Measurements from ENCODE around the gene PDCD1. TPM values are rescaled to one million over a fixed set of nuclear protein-coding genes. Genes with fewer than 3 reads are reported as not detected.

The PDCD1 gene
- polyA plus RNA-seq, 1 experiment = not detected

- Histone ChIP-seq H3K4me3 (ENCODE audit: low read depth, low read length) (no peak overlapping the region), H3K9me3 (ENCODE audit: control insufficient read depth, insufficient read depth, low read length) (peaks cover 11% of the 10 kb centered on the region; the same call in 1 of the 2 replicates), H3K27me3 (ENCODE audit: control insufficient read depth, insufficient read depth, low read length) (peaks cover 32% of the 10 kb centered on the region), H3K27ac (ENCODE audit: low read depth, low read length) (no peak overlapping the region)
- CTCF ChIA-PET = no interaction called here
- TF ChIP-seq, protein P1, sequence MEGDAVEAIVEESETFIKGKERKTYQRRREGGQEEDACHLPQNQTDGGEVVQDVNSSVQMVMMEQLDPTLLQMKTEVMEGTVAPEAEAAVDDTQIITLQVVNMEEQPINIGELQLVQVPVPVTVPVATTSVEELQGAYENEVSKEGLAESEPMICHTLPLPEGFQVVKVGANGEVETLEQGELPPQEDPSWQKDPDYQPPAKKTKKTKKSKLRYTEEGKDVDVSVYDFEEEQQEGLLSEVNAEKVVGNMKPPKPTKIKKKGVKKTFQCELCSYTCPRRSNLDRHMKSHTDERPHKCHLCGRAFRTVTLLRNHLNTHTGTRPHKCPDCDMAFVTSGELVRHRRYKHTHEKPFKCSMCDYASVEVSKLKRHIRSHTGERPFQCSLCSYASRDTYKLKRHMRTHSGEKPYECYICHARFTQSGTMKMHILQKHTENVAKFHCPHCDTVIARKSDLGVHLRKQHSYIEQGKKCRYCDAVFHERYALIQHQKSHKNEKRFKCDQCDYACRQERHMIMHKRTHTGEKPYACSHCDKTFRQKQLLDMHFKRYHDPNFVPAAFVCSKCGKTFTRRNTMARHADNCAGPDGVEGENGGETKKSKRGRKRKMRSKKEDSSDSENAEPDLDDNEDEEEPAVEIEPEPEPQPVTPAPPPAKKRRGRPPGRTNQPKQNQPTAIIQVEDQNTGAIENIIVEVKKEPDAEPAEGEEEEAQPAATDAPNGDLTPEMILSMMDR (IDR thresholded peaks at IDR 0.05; ENCODE audit: low read depth, low read length) = no peak
- no peak for DNase-seq (ENCODE audit: low read depth, low spot score)
- POLR2A ChIA-PET = no interaction called here
Measured at GRCh38 chr2:241864168-241864849, 5.6 kb upstream of the PDCD1 start.

DNA sequence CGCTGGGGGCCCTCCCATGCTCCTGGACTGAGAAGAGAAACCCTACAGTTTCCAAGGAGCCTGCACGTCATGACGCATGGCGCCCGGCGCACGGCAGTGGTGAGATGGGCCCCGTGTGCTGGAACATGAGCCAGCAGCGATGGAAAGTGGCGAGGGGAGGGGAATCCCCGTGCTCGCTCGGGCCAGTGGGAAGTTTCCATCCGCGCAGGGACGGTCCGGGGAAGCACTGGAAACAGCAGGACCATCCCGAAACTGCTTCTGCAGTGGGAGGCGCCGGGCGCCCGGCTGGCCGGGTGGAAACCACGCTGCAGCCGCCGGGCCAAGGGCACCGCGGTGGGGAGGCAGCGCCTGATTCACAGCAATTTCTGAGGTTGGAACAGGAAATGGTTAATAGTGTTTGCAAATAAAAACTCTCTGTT is 4.9 kb upstream of the PDCD1 start:
- peak overlapping the region; percentile 31 for H3K27ac ChIP-seq (ENCODE audit: low read depth, low read length)
- H3K9me3 ChIP-seq (ENCODE audit: control insufficient read depth, insufficient read depth, low read length) = peaks cover 11% of the 10 kb centered on the region; the same call in 1 of the 2 replicates
- H3K4me3 ChIP-seq (ENCODE audit: low read depth, low read length) = no peak overlapping the region
- POLR2A ChIA-PET = no interaction called here
- DNase-seq (ENCODE audit: low read depth, low spot score) = no peak
- CTCF ChIA-PET = no interaction called here
- TF ChIP-seq, protein P1 (IDR thresholded peaks at IDR 0.05; ENCODE audit: low read depth, low read length) = no peak
- H3K27me3 ChIP-seq (ENCODE audit: control insufficient read depth, insufficient read depth, low read length) = peaks cover 28% of the 10 kb centered on the region

DNA sequence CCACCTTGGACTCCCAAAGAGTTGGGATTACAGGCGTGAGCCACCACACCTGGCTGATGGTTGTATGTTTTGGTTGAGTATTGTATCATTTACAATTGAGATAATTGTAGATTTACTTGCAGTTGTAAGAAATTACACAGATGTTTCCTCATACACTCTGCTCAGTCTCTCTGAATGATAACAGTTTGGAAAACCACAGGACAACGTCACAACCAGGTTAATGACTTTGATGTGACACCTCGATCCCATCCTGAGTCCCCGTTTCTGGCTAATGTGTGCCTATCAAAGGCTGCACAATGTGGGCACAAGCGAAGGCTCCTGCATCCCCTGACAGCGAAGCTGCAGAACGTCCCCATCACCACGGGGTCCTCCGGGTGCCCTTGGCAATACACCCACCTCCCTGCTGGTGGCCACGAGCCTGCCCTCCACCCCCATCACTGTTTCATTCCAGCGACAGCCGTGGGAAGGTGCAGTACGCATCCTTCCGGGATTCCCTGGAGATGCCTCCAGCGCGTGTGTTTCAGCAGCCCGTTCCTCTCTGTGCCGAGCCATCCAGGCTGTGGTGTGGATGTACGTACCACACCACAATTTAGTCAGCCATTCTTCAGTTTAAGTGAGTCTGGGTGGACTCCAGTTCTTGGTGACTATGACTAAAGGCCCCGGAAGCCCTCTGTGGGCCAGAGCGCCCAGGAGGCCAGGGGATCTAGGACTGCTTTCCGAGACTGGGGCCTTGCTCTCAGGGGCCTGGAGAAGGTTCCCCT is 4.3 kb upstream of the PDCD1 start:
- ChIA-PET CTCF (no interaction called here), POLR2A (no interaction called here)
- Histone ChIP-seq H3K27ac (ENCODE audit: low read depth, low read length) (peak overlapping the region; percentile 31), H3K27me3 (ENCODE audit: control insufficient read depth, insufficient read depth, low read length) (peaks cover 22% of the 10 kb centered on the region), H3K9me3 (ENCODE audit: control insufficient read depth, insufficient read depth, low read length) (peaks cover 11% of the 10 kb centered on the region; the same call in 1 of the 2 replicates), H3K4me3 (ENCODE audit: low read depth, low read length) (no peak overlapping the region)
- TF ChIP-seq, protein P1 (IDR thresholded peaks at IDR 0.05; ENCODE audit: low read depth, low read length) = no peak
- no peak for DNase-seq (ENCODE audit: low read depth, low spot score)

DNA sequence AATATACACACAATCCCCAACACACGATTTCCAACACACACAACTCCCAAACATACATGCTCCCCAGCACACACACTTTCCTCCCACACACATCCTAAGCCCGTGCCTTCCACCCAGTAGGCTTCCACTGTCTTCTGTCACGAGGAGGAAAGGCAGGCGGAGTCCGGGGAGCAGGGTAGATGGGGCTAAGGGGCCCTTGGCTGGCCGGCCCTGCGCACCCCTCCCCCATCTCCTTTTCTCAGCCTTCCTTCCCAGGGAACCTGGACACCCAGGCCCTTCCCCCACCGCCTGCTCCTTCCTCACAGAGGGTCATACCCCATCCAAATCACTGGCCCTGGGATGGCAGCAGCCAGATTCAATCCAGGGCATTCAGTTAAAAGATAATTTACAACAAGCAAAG is 3.4 kb upstream of the PDCD1 start:
- no peak overlapping the region for H3K4me3 ChIP-seq (ENCODE audit: low read depth, low read length)
- CTCF ChIA-PET = no interaction called here
- H3K27ac ChIP-seq (ENCODE audit: low read depth, low read length) = no peak overlapping the region
- H3K9me3 ChIP-seq (ENCODE audit: control insufficient read depth, insufficient read depth, low read length) = peaks cover 14% of the 10 kb centered on the region; the same call in 1 of the 2 replicates
- DNase-seq (ENCODE audit: low read depth, low spot score) = no peak
- POLR2A ChIA-PET = no interaction called here
- TF ChIP-seq, protein P1 (IDR thresholded peaks at IDR 0.05; ENCODE audit: low read depth, low read length) = no peak
- H3K27me3 ChIP-seq (ENCODE audit: control insufficient read depth, insufficient read depth, low read length) = peaks cover 13% of the 10 kb centered on the region

- no peak for DNase-seq (ENCODE audit: low read depth, low spot score)
- TF ChIP-seq, protein P1 (IDR thresholded peaks at IDR 0.05; ENCODE audit: low read depth, low read length) = no peak
- ChIA-PET CTCF (no interaction called here), POLR2A (no interaction called here)
- Histone ChIP-seq H3K27me3 (ENCODE audit: control insufficient read depth, insufficient read depth, low read length) (peaks cover 5% of the 10 kb centered on the region), H3K4me3 (ENCODE audit: low read depth, low read length) (no peak overlapping the region), H3K9me3 (ENCODE audit: control insufficient read depth, insufficient read depth, low read length) (peaks cover 14% of the 10 kb centered on the region; the same call in 1 of the 2 replicates), H3K27ac (ENCODE audit: low read depth, low read length) (no peak overlapping the region)
Measured at GRCh38 chr2:241861264-241861663, 2.6 kb upstream of the PDCD1 start.

All from AG04450 (cell line).